Skin epidermis (tissue), 12 donors: ENCODE measurements around the gene XXYLT1.

Experiments
- H3K27ac ChIP-seq, 21 experiments: fragments of 200-600 bp; sonication (generic) in 11 of 21; one replicate each; pipeline ENCODE4 v1.5.0; 2020; ENCODE audit warnings: mild to moderate bottlenecking in 3 of 21, inconsistent platforms in 2 of 21, moderate library complexity in 2 of 21
- H3K4me3 ChIP-seq, 7 experiments: fragments of 200-600 bp; sonication (generic) in 2 of 7; one replicate each; pipeline ENCODE4 v1.5.0; 2020; ENCODE audit warnings: inconsistent platforms in 2 of 7, mild to moderate bottlenecking in 2 of 7, moderate library complexity in 1 of 7

XXYLT1 gene

DNA sequence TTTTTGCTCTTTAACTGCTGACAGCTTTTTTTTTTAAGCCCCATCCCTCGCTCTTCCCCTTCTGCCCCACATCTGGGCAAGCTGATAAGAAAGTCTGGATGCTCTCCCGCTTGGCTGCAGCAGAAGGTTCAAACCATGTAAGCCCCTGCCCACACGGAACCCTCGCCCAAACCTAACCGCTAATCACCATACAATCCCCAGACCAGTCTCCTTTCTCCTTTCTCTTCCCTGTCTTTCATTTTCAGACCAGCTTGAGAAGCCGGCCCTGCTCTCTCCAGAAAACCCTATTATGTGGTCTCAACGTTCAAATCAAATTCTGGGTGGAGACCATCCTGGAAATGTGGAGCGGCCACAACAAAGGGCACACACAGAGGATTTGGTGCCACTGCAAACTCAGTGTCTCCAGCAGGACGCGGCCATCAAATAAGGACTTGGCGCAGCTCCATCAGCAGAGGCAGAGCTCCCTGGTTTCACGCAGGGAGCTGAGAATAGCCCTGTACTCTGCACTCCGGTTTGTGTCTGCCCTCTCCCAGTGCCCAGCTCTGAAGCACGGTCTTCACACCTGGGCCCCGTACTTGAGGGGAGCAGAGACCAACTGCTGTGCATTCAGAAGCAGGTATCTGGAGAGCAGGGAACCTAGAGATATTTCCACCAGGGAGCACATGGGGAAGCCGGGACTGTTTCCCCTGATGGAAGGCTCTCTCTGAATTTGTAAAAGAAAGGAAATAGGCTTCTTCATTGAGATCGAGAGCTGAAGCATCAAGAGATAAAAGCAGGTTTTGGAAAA lies 92.6 kb downstream of the XXYLT1 start:
- Histone ChIP-seq H3K27ac (peak overlapping the region in 3 of 21 experiments; percentile 3 to 25 (median 8)), H3K4me3 (no peak overlapping the region)

GRCh38 chr3:195177422-195178123 lies 93.4 kb downstream of the XXYLT1 start:
- no peak overlapping the region for H3K27ac ChIP-seq
- H3K4me3 ChIP-seq = no peak overlapping the region

DNA sequence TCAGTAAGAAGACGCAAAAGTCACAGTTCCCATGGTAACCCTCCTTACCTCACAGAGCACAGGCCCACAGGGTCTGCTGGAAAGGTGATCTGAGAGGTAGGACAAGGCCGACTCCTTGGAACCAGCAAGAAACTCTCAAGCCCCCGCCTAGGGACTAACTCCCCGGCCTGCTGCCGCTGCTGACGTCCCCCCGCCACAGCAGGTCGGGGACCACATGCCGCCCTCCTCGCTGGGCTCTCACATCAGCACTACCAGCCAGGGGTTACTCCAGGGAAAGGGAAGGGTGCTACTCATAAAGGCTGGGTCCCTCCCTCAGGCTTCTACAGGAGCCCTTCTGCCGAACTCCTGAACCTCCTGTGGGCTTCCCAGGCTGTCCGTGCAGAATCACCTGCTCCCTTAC lies 94.2 kb downstream of the XXYLT1 start:
- no peak overlapping the region for H3K27ac ChIP-seq
- H3K4me3 ChIP-seq = no peak overlapping the region

- Histone ChIP-seq H3K4me3 (no peak overlapping the region), H3K27ac (no peak overlapping the region)
Observed at GRCh38 chr3:195175476-195176337, 95.3 kb downstream of the XXYLT1 start.

GRCh38 chr3:195175076-195175475 lies 95.9 kb downstream of the XXYLT1 start:
- H3K4me3 ChIP-seq = no peak overlapping the region
- H3K27ac ChIP-seq = no peak overlapping the region

- Histone ChIP-seq H3K27ac (no peak overlapping the region), H3K4me3 (no peak overlapping the region)
Observed at GRCh38 chr3:195173657-195174056, 97.3 kb downstream of the XXYLT1 start.

- H3K4me3 ChIP-seq = no peak overlapping the region
- no peak overlapping the region for H3K27ac ChIP-seq
Observed at GRCh38 chr3:195172896-195173295, 98.1 kb downstream of the XXYLT1 start.

DNA sequence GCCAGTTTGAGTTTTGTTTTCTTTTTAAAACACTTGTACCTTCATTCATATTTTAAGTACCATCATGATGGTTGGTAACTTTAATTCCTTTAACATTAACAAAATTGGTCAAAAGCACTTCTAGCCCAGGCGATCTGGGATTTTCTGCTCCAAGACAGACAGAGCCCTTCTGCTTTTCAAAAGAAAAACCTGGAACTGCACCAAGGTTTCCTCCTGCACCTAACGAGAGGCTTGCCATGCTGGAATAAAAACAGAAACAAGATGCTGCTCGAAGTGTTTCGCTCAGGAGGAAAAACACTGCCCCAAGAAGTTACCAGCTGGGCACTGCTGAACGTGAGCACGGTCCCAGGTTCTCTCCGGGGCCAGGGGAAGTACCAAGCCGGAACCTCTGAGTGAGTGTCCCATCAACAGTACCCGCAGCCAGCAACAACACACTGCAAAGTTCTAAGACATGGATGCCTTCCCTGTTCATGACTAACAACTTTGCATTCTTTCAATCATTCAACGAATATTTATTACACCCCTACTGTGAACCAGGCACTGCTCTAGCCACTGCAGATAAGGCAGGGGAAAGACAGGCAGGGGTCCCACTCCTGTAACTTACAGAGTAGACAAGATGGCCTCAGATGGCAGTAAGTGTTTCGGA lies 98.8 kb downstream of the XXYLT1 start:
- Histone ChIP-seq H3K27ac (peak overlapping the region in 2 of 21 experiments; percentile 18 to 26), H3K4me3 (peak overlapping the region in 1 of 7 experiments; percentile 7)

GRCh38 chr3:195171093-195171873 lies 99.7 kb downstream of the XXYLT1 start:
- peak overlapping the region in 1 of 21 experiments; percentile 26 for H3K27ac ChIP-seq
- no peak overlapping the region for H3K4me3 ChIP-seq

DNA sequence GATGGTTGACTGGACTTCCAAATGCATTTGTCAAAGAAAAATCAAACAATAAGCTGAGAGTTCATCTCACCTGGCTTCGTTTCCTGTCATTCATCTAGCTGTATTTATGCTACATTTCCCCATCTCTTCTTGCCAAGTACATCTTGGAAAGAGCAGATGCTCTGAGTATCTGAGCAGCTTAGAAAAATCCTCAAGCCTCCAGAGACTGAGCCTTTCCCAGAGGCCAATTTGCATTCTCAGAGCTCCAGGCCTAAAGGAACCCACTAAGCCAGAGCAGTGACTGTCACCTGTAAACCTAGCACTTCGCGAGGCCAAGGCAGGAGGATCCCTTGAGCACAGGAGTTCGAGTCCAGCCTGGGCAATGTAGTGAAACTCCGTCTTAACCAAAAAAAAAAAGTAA lies 100.5 kb downstream of the XXYLT1 start:
- H3K4me3 ChIP-seq = no peak overlapping the region
- no peak overlapping the region for H3K27ac ChIP-seq

- peak overlapping the region in 1 of 21 experiments; percentile 3 for H3K27ac ChIP-seq
- H3K4me3 ChIP-seq = no peak overlapping the region
Observed at GRCh38 chr3:195169011-195169649, 101.8 kb downstream of the XXYLT1 start.

GRCh38 chr3:195168009-195168762 lies 102.8 kb downstream of the XXYLT1 start:
- Histone ChIP-seq H3K4me3 (no peak overlapping the region), H3K27ac (peak overlapping the region in 1 of 21 experiments; percentile 3)

GRCh38 chr3:195165790-195166189 lies 105.2 kb downstream of the XXYLT1 start:
- Histone ChIP-seq H3K4me3 (no peak overlapping the region), H3K27ac (no peak overlapping the region)

DNA sequence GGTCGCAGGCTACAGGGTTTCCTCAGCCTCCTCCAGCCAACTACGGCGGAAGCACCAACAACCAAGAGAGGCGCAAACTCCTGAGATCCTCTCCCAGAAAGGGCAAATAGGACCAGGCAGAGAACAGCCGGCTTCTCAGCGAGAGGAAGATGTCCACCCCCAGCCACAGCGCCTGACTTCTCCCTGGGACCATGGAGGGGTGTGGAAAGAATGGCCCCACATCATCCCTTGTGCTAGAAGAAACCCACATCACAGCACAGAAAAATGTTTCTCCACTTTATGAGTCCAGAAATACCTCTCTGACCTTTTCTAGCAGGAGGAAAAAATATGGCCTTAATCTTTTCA lies 105.7 kb downstream of the XXYLT1 start:
- H3K27ac ChIP-seq = peak overlapping the region in 1 of 21 experiments; percentile 50
- no peak overlapping the region for H3K4me3 ChIP-seq

DNA sequence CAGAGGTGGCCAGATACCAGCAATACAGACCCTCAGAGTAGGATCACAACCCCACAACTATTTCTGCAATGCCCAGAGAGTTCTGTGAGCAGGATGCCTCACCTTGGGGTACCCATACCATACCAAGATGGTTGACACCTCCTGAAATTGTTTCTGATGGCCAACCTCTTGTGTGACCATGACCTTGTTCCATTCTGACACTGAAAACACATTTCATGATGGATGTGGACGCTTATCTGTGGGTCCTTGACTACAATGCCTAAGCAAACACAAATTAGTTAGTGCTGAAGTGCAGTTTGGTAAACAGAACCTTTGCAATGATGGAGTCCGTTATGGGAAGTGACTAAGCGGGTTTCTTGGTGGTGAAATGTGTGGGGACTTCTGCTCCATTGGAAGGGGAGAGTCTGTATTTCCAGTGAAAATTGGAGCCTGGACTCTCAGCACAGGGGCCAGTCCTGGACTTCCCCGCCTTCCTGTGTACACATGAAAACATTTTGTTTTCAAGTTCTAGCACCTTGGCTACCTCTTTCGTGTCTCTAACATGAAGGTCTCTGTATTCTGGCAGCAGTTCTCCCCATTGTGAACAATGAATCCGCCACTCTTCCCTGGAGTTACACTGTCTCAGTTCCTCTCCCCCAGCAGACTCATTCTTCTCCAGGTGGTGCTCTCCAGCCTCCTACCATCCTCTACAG lies 106.2 kb downstream of the XXYLT1 start:
- H3K27ac ChIP-seq = peak overlapping the region in 2 of 21 experiments; percentile 16 to 50
- H3K4me3 ChIP-seq = no peak overlapping the region

DNA sequence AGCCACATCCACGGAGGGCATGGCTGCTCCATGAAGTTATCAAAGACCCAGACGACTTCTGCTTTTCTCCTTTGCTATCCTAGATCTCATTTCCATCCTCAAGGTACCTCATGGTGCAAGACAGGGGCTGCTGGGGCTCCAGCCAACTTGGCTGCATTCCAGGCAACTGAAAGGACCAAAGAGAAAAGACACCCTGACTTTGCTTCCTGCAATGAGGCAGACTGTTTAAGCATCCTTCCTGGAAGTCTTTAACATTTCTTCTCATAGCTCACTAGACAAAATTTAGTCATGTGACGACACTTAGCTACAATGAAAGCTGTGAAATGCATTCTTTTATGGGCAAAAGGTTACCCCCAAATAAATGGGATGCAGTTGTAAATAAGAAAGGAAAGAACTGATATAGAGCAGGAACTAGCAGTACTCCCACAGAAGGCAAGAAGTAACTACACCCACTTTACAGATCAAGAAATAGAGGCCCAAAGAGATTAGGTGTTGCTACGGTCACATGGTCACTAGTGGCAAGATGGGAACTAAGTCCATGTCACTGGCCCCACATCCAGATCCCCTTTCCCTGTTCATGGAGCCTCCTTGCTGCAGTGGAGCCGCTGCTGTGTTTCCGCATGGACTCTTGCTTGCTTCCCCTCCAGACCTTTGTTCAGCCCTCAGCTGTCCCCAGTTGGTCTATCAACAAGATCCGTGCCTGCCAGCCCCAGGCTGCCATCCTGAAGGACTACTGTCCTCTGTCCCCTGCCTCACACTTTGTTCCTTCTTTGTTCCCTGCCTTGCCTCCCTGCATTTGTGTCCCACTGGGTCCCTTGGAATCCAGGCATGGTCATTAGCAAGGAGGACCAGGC lies 107.0 kb downstream of the XXYLT1 start:
- no peak overlapping the region for H3K4me3 ChIP-seq
- H3K27ac ChIP-seq = peak overlapping the region in 2 of 21 experiments; percentile 3 to 16
